Esophagus muscularis mucosa (tissue), 4 donors: ENCODE results near the gene CAMK2G.
A peak's percentile ranks its signal among the peaks of the same experiment; 100 is the strongest.

ENCODE experiments used
- EP300 ChIP-seq: sonication (generic); formaldehyde crosslinking; IDR thresholded peaks from one replicate; pipeline ENCODE4 v1.6.1; 2017; ENCODE audit warnings: antibody characterized with exemption
- POLR2A ChIP-seq: fragments of 450-650 bp; IDR thresholded peaks from one replicate; pipeline ENCODE4 v1.6.1; 2017; ENCODE audit warnings: antibody characterized with exemption, moderate library complexity, mild to moderate bottlenecking, low read depth
- POLR2AphosphoS5 ChIP-seq, 2 donors: sonication (generic); formaldehyde crosslinking; IDR thresholded peaks; one replicate each; pipeline ENCODE4 v1.6.1; 2017; ENCODE audit warnings: antibody characterized with exemption in 2 of 2
- TF ChIP-seq, protein P1 (sequence below), 3 experiments: fragments of 200-600 bp in 2 of 3; fragments of 450-650 bp in 1 of 3; sonication (generic) in 2 of 3; IDR thresholded peaks; one replicate each; pipeline ENCODE4 v1.5.1; 2017 to 2019; ENCODE audit warnings: antibody characterized with exemption in 3 of 3, mild to moderate bottlenecking in 2 of 3, moderate library complexity in 1 of 3

DNA sequence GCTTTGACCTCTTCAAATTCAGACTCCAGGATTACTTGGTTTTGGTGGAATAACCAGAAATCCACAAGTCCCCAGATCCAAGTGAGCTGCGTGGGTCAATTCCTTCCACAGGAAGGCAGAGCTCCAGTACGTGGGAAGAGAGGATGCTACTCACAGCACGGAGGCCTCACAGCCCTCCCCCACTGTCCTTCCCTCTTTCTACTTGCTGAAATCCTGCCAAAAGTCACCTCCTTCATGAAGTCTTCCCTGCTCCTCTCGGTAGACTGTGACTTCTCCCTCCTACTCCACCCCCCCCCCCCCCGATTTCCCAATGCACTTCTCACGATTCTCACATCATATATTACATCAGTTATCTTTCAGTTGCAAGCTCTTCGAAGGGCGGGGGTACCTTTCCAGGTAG lies 12.3 kb downstream of the CAMK2G start:
- TF ChIP-seq, protein P1, sequence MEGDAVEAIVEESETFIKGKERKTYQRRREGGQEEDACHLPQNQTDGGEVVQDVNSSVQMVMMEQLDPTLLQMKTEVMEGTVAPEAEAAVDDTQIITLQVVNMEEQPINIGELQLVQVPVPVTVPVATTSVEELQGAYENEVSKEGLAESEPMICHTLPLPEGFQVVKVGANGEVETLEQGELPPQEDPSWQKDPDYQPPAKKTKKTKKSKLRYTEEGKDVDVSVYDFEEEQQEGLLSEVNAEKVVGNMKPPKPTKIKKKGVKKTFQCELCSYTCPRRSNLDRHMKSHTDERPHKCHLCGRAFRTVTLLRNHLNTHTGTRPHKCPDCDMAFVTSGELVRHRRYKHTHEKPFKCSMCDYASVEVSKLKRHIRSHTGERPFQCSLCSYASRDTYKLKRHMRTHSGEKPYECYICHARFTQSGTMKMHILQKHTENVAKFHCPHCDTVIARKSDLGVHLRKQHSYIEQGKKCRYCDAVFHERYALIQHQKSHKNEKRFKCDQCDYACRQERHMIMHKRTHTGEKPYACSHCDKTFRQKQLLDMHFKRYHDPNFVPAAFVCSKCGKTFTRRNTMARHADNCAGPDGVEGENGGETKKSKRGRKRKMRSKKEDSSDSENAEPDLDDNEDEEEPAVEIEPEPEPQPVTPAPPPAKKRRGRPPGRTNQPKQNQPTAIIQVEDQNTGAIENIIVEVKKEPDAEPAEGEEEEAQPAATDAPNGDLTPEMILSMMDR (IDR thresholded peaks at IDR 0.05): peak in 2 of 3 experiments; percentile 32 to 45
- TF ChIP-seq EP300: no peak
- no peak for TF ChIP-seq POLR2A
- no peak for TF ChIP-seq POLR2AphosphoS5 (IDR thresholded peaks at IDR 0.05)
